ENCODE data around the gene EFL1.
"Not testable (repeated sequence)": the region's sequence is repeated elsewhere in the genome, so short reads cannot be mapped to it uniquely, and the experiment has no call there.

Gene EFL1

DNA sequence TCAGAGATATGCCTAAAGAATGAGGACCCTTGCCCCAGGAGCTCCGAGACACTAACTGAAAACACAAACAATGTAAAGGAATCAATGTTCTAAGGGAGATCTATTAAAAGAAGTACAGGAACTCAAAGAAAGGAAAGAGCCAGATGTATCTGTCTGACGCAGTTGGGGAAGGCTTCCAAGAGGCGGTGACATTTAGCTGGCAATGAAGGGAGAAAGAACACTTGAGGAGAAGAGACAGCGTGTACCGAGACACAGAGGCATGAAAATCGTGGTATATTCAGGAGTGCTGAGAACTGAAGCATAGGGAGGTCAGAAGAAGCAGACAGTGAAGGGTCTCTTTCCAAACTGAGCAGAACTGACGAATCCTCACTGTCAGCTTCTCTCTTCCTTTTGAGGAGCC, 66.7 kb downstream of the EFL1 start:
- DNase-seq, result not testable (repeated sequence)

DNA sequence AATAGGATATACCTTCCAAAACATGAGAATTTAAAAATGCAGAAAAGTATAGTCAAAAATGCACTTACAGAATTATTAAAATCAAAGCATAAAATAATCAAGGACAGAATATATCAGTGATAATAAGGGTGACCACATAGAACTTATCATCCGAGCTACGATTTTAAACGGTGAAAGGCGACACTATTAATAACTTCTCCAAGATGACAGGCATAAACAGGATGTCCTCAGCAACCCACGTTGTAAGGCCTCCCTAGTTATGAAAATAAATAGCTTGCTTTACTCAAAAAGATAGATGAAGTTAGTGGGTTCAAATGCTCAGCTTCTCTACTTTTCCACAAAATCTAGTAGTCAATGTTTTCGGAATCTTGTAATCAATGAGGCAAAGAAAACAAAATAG, 68.0 kb downstream of the EFL1 start:
- not testable (repeated sequence) for DNase-seq

DNA sequence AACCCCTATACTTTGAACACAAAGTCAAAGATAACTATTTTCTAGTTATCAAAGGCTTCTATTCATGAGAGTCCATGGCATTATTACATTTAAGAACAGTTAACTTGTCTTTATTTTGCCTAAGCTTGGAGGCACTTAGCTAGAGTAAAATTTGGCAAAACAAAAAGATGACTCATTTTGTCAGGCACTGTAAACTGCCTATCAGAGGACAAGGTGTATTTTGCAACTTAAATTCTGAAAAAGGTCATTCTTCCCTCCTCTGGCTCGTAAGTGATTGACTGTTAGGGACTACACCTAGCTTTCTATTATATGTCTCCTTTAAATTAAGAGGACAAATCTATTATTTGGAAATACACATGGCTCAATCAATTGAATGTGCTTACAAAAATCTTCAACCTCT, 69.1 kb downstream of the EFL1 start:
- DNase-seq, result not testable (repeated sequence)

DNA sequence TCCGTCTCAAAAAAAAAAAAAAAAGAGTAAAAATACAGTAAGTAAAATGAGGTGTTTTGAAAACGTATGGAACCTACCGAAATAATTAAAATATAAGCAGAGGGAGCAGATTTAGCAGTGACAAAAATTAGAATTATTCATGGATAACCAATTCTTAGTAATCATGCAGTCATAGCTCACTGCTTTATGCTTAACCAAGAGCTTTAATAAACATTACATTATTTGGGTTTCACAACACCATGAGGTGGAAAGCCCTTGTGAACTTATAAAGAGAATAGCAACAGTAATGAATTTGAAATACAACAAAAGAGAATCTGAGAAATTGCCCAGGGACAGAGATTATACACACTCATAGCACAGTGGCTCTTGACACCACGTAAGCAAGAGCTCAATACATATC, 70.1 kb downstream of the EFL1 start:
- DNase-seq, result not testable (repeated sequence)

DNA sequence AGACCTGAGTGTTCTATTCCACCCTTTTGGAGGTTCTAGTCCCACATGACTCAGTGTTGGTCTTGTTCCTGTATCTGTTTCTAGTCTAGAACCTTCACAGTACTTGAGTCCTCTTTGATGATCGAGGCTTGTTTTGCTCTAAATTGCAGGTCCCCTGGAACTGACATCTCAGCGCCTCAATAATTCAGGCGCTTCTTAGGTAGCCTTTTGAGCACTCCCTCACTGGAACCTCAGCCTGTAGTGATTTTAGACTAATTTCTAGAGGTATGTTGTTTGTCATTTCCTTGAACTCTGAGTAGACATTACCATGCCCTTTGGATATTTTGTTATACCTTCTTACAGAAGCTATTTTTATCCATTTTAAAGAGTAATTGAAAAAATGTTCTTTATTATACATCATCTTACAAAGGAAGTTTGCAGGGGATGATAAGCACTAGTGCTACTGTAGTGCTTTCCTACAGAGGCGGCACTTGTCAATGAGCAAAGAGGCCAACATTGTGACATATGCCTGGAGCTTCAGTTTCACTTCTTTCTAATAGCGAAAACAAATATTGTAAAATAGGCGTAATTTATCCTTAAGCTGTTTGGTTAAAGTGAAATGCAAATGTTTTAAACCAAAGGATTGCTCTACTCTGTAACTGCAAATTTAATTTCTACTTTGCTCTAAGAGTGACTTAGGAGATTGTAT, 75.7 kb downstream of the EFL1 start:
- no peak for DNase-seq

DNA sequence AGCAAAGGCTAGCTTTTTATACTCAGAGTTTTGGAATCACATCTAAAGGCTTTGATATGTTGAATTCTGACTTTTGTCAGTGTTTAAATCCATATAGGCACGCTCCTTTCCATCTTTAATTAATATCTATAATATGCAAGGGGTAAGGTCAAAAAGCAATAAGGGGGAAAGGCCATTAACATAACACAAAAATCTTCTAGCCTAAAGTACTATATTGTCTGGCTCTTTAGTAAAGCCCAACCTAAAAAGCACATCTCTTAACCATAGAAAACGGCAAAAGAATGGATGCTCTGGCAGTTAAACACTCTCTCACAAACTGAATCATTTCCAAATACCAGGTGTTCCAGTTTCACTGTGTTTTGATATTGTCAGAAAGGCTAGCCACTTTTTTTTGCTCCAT, 76.4 kb downstream of the EFL1 start:
- DNase-seq, result no peak

DNA sequence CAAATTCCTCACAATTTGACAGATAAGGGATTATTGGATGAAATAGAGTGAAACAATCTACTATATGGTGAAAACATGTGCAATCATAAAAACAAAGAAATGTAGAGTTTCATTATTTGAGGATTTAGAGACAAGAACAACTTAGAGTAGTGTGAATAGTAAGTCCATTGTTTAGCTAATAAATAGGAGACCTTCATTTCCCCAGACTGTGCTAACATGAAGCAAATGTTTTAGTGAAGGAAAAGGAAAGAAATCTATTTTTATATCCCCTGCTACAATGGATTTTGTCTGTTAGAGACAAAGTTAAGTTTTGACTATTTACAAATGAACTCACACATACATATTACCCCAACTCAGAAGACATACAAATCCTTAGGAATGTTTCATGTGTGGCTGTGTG, 77.8 kb downstream of the EFL1 start:
- DNase-seq, result no peak

DNA sequence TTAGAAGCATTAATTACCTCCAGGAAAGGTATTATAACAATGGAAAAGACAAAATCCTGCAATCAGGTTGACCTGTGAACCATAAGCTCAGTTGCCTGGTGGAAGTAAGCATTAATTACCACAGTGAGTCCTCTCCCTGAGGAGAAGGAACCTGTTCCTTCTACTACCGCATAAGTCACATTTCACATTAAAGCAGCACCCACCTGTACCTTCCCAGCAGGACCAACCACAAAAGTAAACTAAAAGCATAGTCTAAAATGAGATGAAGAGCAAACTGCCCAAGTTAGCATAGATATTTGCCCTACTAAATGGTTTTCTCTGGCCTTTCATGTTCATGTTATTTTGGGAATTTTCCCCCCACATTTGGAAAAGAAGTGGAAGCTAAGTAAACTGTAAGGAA, 78.2 kb downstream of the EFL1 start:
- no peak for DNase-seq

DNA sequence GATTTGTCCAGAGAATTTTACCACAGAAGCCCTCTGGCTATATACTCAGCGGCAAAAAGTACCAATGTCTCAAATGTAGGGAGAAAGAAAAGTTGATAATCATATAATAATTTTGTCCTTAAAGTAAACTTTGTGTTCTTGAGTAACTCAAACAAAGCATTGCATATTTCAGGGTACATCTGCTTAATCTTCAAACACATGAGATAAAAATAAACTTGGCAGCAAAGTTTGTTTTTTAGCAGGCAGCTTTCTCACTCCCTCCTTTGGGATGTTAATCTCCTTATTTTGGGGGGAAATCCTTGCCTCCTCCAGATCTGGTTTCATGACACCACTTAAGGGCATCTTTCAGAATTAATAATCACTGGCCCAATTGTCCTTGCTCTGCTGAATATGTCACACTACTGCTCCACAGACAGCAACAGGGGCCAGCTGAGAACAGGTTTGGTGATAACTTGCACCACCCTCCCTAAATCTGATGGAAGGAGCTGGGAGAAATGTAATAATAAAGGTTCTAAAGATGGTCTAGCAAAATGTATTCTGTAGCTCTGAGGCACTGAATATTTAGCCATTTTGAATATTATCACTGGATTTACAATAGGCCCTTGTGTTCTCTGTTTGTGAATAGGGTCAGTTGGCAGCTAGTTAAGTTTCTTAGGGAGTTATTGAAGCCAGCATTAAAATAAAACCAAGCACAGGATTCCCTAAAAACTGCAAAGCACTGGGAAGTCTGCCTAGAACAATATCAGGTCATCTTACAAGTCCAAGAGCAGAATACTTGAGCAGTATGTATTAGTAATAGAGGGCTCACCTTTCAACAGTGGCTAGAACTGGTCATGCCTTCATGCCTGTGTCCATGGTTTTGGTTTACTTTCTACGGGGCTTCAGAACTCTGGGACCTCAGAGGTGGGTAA, 79.2 kb downstream of the EFL1 start:
- no peak for DNase-seq

DNA sequence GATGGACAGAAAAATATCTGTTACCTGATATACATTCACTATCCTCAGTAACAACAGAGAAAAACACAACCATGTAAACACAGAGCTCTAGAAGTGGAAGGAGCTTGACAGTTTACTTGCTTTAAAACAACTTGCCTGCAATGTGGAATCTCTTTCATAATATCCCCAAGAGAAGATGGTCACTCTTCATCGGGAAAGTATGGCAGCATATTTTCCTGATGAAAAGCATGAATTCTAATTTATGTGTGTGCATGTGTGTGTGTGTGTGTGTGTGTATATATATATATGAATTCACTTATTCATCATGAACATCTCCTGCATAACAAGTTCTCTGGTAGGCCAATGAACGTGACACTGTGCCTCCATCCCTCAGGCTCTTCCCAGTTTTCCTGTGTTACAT, 81.2 kb downstream of the EFL1 start:
- no peak for DNase-seq

DNA sequence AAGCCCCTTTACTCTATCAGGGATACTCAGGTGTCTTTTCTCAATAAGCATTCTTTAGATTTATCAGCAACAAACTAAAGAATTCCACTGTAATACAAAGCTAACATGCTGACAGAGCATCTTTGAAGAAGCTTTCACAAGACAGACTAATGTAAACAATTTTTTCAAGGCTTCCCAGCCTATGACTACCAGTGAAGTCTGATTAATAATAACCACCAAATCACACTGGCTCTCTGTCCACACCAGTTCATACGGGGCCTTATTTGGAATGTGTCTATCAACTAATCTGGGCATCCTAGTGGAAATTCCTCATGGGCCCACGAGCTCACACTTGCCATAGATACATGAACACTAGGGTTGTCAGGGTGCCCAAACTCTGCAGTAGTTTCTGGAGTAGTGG, 84.5 kb downstream of the EFL1 start:
- DNase-seq, result no peak

DNA sequence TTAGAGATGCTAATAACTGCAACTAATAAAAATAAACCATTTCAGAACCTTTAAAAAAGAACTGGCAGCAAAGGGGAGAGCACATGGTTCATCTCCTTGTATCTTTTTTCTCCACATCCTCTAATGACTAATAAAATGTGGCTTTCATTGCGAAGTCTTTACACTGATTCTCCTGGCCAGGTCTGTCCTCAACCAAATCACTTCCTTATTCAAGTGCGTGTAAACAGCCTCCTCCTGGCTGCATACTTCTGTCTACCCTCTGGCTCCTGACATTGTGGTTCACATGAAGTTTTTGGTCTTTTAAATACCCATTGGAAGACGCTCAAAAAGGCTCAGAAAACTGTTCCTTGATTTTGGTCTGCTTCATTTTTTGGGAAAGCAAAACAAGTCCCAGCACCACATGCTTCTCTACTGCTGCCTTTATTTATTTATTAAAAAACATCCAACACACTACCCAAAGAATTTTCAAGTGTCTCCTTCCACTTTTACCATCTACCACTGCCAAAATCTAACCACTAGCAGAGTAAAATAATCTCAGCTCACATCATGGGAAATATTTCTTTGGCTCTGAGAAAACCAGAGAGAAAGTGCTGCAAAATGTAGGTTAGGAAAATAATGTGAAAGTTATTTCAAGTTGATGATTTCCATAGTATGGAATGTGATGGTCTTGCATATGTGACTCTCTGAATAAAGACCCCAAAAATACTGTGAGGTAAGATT, 85.1 kb downstream of the EFL1 start:
- no peak for DNase-seq

DNA sequence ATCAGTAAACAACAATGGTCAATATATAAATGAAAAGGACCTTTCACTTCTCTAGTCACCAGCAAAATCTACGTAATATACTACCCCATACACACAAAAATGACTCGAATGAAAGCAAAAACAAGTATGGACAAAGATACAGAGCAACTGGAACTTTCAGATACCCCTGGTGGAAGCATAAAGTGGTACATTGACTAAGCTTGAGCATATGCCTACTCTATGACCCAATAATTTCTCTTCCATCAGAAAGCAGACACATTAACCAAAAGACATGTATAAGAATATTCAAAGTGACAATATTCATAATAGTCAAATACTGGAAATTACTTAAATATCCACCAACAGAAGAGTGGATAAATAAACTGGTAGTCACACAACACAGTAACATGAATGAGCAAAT, 86.0 kb downstream of the EFL1 start:
- no peak for DNase-seq

DNA sequence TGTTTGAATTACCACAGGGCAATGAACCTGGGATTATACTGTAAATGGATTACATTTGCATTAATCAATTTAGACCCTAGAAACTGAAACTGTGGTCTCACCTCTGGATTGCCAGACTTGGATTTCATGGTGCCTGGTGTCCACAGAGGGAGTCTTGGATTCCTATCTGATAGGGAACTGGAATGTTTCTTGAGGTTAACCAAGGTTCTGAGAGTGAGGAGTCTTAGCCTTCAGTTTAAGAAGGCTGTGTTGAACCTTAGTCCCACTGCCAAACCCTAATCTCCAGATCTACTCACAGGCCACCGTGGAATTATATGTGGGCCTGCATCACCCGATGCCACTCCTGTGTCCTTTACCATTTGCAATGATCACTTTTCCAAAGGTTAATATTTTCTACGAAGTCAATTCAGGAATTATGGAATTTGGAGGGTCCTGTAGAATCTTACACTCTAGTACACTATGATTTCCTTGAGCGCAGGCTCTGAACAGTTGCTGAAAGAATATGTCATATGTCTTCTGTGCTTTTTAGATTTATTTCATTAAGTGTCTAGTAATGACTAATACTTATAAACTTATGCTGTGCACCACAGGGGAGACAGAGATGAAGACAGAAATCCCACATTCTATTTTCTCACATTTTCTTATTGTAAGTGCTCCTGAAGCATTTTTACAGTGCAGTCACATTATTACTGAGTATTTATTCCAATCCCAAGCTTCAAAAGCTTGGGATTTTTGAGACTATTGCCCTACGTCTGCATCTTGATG, 87.9 kb downstream of the EFL1 start:
- no peak for DNase-seq

DNA sequence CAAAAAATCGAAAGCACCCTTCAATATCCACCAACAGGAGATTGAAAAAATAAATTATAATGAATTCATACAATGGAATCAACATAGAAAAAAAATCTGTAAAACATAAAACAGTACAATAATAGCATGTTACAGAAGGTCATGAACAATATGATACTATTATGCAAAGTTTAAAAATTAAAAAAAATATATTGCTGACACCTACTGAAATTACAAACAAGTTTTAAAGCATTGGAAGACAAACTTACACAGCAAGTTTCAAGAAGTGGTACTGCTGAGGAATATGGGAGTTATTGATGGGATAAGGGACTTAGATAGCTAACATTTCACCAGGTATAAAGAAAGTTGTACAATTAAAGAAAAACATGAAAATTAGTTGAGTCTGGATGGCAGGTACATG, 89.4 kb downstream of the EFL1 start:
- DNase-seq, result no peak

DNA sequence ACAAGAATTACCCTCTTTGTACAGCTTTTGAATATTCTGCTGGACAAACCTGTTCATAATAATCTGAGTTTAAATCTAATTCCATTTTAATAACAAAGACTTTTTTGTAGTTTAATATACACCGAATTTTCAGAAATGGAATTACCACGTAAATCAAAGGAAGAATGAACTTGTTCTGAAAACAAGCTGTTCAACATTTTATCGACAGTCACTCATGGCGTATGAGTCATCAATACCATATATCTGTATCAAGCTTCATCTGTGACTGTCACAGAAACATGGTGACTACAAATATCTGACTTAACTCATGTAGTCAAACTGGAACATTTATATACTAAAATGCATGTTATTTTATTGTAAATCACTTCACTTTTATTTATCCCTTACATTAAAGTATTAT, 90.0 kb downstream of the EFL1 start:
- DNase-seq, result no peak

DNA sequence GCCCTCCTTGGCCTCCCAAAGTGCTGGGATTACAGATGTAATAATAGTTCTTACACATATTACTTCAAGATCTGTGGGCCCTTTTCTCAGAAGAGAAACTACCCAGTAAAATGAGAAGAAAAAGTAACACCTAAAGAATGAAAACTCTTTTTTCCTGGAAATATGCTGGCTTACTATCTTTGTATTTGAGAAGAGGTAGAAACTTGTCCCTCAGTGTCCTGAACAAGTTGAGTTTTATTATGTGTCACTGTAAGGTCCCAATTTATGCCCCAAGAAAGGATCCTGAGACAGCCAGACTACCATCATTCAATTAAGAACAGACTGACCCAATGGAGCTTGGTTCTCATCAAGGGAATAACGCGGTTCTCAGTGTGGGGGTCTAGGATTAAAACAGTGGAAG, 93.8 kb downstream of the EFL1 start:
- no peak for DNase-seq

DNA sequence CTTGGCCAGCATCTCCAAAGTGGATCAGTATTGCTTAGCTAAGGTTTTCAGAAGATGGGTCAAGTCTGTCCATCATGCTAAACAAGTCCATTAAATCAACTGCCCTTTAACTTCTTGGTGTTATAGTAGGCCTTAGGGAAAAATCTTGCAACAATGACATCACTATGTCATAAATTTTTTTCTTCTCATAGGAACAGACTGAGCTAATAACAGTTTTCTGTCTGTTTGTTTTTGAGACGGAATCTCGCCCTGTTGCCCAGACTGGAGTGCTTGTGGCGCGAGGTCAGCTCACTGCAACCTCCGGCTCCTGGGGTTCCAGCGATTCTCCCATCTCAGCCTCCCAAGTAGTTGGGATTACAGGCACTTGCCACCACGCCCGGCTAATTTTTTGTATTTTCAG, 94.2 kb downstream of the EFL1 start:
- no peak for DNase-seq

DNA sequence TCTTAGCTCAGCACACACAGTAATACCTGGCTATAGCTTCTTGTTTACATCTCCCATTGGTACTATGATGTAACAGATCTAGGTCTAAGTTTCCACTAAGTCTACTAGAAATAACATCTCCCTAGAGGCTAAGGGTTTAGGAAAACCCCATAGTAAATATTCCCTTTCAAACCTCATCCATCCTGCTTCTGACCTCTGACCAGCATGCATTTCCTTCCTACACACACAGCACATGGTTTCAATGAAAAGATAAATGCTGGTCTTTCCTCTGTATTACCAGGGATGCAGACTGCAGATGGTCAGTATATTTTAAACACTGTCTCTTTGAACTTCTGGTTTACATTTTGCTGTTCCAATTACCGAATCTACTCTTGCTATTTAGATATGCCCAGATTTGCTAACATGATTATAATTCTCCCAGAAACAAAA, 96.6 kb downstream of the EFL1 start:
- DNase-seq, result no peak

DNA sequence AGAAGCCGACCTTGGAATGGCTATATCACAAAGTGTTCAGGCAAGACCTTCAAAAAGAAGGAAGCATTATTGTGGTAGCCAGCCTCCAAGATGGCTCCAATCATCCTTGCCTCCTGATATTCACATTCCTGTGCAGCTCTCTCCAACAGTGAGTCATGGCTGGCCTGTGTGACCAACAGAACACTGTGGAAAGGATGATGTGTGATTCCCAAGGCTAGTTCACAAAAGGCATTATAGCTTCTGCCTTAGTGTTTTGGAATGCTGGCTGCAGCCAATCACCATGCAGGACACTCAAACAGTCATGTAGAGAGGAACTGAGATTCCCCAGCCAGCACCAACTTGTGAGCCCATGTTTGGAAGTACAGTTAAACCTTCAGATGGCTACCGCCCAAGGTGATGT, 102.6 kb downstream of the EFL1 start:
- DNase-seq, result no peak

DNA sequence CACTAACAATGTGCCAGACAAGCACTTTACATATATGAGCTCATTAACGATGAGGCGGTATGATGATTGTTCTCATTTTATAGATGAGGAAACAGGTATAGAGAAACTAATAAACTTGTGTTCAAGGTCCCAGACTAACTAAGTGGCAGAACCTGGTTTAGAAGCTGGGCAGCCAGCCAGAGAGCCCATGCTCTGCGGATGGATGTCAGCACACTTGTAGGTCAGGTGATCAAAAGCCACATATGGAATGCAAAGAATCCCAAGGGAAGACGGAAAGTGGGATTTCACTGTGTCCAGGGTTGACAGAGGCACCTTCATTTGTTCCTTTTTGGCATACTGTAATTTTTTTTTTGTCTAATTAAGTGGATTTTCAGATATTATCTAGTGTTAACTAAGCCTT, 103.7 kb downstream of the EFL1 start:
- DNase-seq, result no peak

DNA sequence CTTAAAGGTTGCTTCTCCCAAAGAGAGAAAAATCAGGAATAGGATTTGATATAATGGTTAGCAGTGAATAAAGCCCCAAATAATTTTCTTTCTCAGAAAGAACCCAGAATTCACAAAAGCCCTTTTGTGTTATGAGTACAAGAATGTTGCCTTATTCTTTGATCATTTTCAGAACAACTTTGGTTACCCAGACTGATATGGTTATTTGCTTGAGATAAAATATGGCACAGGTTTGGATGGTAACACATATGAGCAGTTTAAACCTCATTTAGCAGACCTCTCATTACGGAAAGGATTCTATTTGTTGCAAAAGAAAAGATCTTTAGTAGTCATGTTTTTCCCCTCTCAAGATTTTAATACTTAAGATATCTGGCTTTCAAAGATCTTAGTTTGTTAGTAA, 111.9 kb downstream of the EFL1 start:
- no peak for DNase-seq

DNA sequence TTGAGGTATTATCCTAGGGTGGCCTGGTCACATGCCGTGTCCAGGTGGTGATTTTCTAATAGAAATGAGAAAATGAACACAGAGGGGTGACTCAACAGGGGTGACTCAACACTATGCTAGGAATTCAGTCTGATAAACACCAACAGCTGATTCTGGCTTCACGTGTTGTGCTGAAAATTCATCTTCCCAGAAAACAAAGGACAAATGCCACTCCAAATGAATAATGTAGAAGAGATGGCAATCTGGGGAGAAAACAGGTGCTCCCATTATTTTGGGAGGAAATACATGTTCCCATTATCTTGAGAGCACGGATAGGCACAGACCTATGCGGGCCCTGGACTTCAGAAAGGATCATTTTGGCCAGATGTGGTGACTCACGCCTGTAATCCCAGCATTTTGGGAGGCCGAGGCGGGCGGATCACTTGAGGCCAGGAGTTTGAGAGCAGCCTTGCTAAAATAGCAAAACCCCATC, 115.5 kb downstream of the EFL1 start:
- no peak for DNase-seq
